Gastrocnemius medialis (tissue), 4 donors: ENCODE measurements around the gene PCCA. TPM values are rescaled to one million over a fixed set of nuclear protein-coding genes. Genes with fewer than 3 reads are reported as not detected.

Experiments used
- ATAC-seq, 2 donors: fragments of 150-250 bp; one replicate each; pipeline ENCODE4 v1.9.1; 2016
- DNase-seq, 2 donors: peaks; one replicate each; pipeline ENCODE4 v3.0.0-alpha.2; 2019
- H3K27ac ChIP-seq, 4 donors: fragments of 200-600 bp; sonication (generic); 1 replicate in 1 of 4; 2 replicates in 3 of 4; pipeline ENCODE4 v1.5.1; 2016 to 2018; ENCODE audit warnings: mild to moderate bottlenecking in 2 of 4, moderate library complexity in 1 of 4
- H3K27me3 ChIP-seq, 3 donors: fragments of 200-600 bp; sonication (generic) in 2 of 3; 1 replicate in 1 of 3; 2 replicates in 2 of 3; pipeline versions ENCODE4 v1.5.1 to v1.6.0; 2016 to 2019; ENCODE audit warnings: mild to moderate bottlenecking in 1 of 3, moderate library complexity in 1 of 3
- H3K36me3 ChIP-seq, 2 donors: fragments of 200-600 bp; sonication (generic) in 1 of 2; one replicate each; pipeline ENCODE4 v1.5.1; 2017 to 2018
- H3K4me1 ChIP-seq, 2 donors: fragments of 200-600 bp; sonication (generic) in 1 of 2; one replicate each; pipeline ENCODE4 v1.5.1; 2016 to 2017; ENCODE audit warnings: mild to moderate bottlenecking in 2 of 2
- H3K4me3 ChIP-seq, 4 donors: fragments of 200-600 bp; sonication (generic) in 3 of 4; 1 replicate in 1 of 4; 2 replicates in 3 of 4; pipeline ENCODE4 v1.5.1; 2016 to 2019; ENCODE audit warnings: mild to moderate bottlenecking in 2 of 4
- H3K9me3 ChIP-seq, 3 donors: fragments of 200-600 bp; sonication (generic) in 2 of 3; 1 replicate in 1 of 3; 2 replicates in 2 of 3; pipeline ENCODE4 v1.5.1; 2016 to 2019
- CTCF ChIP-seq, 5 experiments: fragments of 450-650 bp in 3 of 5; fragments of 200-600 bp in 2 of 5; sonication (generic) in 2 of 5; IDR thresholded peaks in 4 of 5; conservative IDR thresholded peaks in 1 of 5; 1 replicate in 4 of 5; 2 replicates in 1 of 5; pipeline ENCODE4 v1.5.1; 2016 to 2019; ENCODE audit warnings: antibody characterized with exemption in 5 of 5, mild to moderate bottlenecking in 3 of 5, moderate library complexity in 3 of 5
- POLR2A ChIP-seq, 2 donors: fragments of 450-650 bp; IDR thresholded peaks; one replicate each; pipeline ENCODE4 v1.6.1; 2017; ENCODE audit warnings: antibody characterized with exemption in 2 of 2, mild to moderate bottlenecking in 2 of 2, moderate library complexity in 2 of 2
- in situ Hi-C, 4 donors: fragments of 200-750 bp; cut with MboI; loops; one replicate each; pipeline versions ENCODE4 v1.15.0 to v1.8.0; 2017; ENCODE audit warnings: low sequenced_read_pairs in 4 of 4
- intact Hi-C: fragments of 100-400 bp; cut with DNase I; formaldehyde crosslinking; loops from one replicate; pipeline ENCODE4 v1.15.1; 2023; ENCODE audit warnings: low total_unique reads
- total RNA-seq, 4 donors: library from RNA; depleted of rRNA; stranded (reverse); fragments of >200 nt; gene quantifications; one replicate each; pipeline versions ENCODE4 v1.1.0 to v1.2.3, GENCODE V29; 2016

PCCA gene
- total RNA-seq, 4 donors from 2014 or later = 7.5 to 19.5 (median 10.8) TPM

GRCh38 chr13:100175078-100175802 lies 86.3 kb downstream of the PCCA start:
- intact Hi-C loops = no loop called here
- no peak for DNase-seq
- no peak overlapping the region for H3K4me3 ChIP-seq
- H3K4me1 ChIP-seq = no peaks in the 10 kb centered on the region
- H3K9me3 ChIP-seq = no peaks in the 10 kb centered on the region
- H3K27ac ChIP-seq = no peak overlapping the region
- no peak for ATAC-seq
- TF ChIP-seq POLR2A (IDR thresholded peaks at IDR 0.05) = no peak
- TF ChIP-seq CTCF (IDR thresholded peaks at IDR 0.05 in 4 of 5, conservative IDR thresholded peaks at IDR 0.05 in 1 of 5) = no peak
- in situ Hi-C loops = no loop called here
- no peaks in the 10 kb centered on the region for H3K27me3 ChIP-seq
- H3K36me3 ChIP-seq = no peaks in the 10 kb centered on the region

- DNase-seq = no peak
- ATAC-seq = no peak
- H3K4me3 ChIP-seq = no peak overlapping the region
- H3K9me3 ChIP-seq = no peaks in the 10 kb centered on the region
- TF ChIP-seq POLR2A (IDR thresholded peaks at IDR 0.05) = no peak
- TF ChIP-seq CTCF (IDR thresholded peaks at IDR 0.05 in 4 of 5, conservative IDR thresholded peaks at IDR 0.05 in 1 of 5) = no peak
- intact Hi-C loops (no loop called here), in situ Hi-C loops (no loop called here)
- H3K36me3 ChIP-seq = no peaks in the 10 kb centered on the region
- no peak overlapping the region for H3K27ac ChIP-seq
- no peaks in the 10 kb centered on the region for H3K27me3 ChIP-seq
- H3K4me1 ChIP-seq = no peaks in the 10 kb centered on the region
These were observed 86.9 kb downstream of the PCCA start for GRCh38 chr13:100175803-100176182.

- Histone ChIP-seq H3K36me3 (no peaks in the 10 kb centered on the region), H3K27ac (no peak overlapping the region), H3K27me3 (no peaks in the 10 kb centered on the region), H3K4me1 (no peaks in the 10 kb centered on the region), H3K9me3 (no peaks in the 10 kb centered on the region), H3K4me3 (no peak overlapping the region)
- in situ Hi-C loops (no loop called here), intact Hi-C loops (no loop called here)
- ATAC-seq = no peak
- TF ChIP-seq CTCF (IDR thresholded peaks at IDR 0.05 in 4 of 5, conservative IDR thresholded peaks at IDR 0.05 in 1 of 5) (no peak), POLR2A (IDR thresholded peaks at IDR 0.05) (no peak)
- no peak for DNase-seq
These were observed 88.0 kb downstream of the PCCA start for GRCh38 chr13:100176801-100177400.

- Histone ChIP-seq H3K27me3 (no peaks in the 10 kb centered on the region), H3K36me3 (no peaks in the 10 kb centered on the region), H3K4me1 (no peaks in the 10 kb centered on the region), H3K4me3 (no peak overlapping the region), H3K27ac (no peak overlapping the region), H3K9me3 (no peaks in the 10 kb centered on the region)
- ATAC-seq (no peak), DNase-seq (no peak)
- intact Hi-C loops (no loop called here), in situ Hi-C loops (no loop called here)
- TF ChIP-seq POLR2A (IDR thresholded peaks at IDR 0.05) (no peak), CTCF (IDR thresholded peaks at IDR 0.05 in 4 of 5, conservative IDR thresholded peaks at IDR 0.05 in 1 of 5) (no peak)
These were observed 89.4 kb downstream of the PCCA start for GRCh38 chr13:100178309-100178708.
